OCI-LY3 (cell line): ENCODE measurements around the gene RELL2.
A peak's percentile ranks its signal among the peaks of the same experiment; 100 is the strongest.

Experiments used
- H2AFZ ChIP-seq: fragments of 200-600, 300-600 bp; shearing (Covaris generic); 2 replicates; pipeline ENCODE4 v1.6.0; 2014; ENCODE audit warnings: antibody characterized with exemption, low read depth, low read length
- H3K27ac ChIP-seq: fragments of 200-600, 300-600 bp; sonication (generic); 2 replicates; pipeline ENCODE4 v1.5.1; 2014; ENCODE audit warnings: mild to moderate bottlenecking, low read length, moderate library complexity, mixed read lengths
- H3K27me3 ChIP-seq: fragments of 200-600, 300-600 bp; sonication (generic); 2 replicates; pipeline ENCODE4 v1.6.1; 2014; ENCODE audit warnings: low read depth, low read length, mixed read lengths
- H3K36me3 ChIP-seq: fragments of 200-600, 300-600 bp; sonication (generic); replicated peaks from 2 replicates; pipeline ENCODE3; 2014; ENCODE audit warnings: low read depth, low read length, mixed read lengths
- H3K4me1 ChIP-seq: fragments of 300-600, 200-600 bp; sonication (generic); 2 replicates; pipeline ENCODE4 v1.6.1; 2014; ENCODE audit warnings: low read length, mixed read lengths
- H3K4me2 ChIP-seq: fragments of 200-600, 300-600 bp; sonication (generic); 2 replicates; pipeline ENCODE4 v1.6.1; 2014; ENCODE audit warnings: low read length, mixed read lengths
- H3K4me3 ChIP-seq: fragments of 300-600, 200-600 bp; sonication (generic); 2 replicates; pipeline ENCODE4 v1.5.1; 2014; ENCODE audit warnings: antibody characterized with exemption, mild to moderate bottlenecking, low read length, moderate library complexity
- H3K79me2 ChIP-seq: fragments of 300-600, 200-600 bp; shearing (Covaris generic); 2 replicates; pipeline ENCODE4 v1.6.1; 2014; ENCODE audit warnings: mild to moderate bottlenecking, low read length, mixed read lengths
- H3K9ac ChIP-seq: fragments of 300-600, 200-600 bp; shearing (Covaris generic); 2 replicates; pipeline ENCODE4 v1.6.0; 2014; ENCODE audit warnings: mild to moderate bottlenecking, low read length, moderate library complexity
- H3K9me3 ChIP-seq: fragments of 200-600, 300-600 bp; shearing (Covaris generic); 2 replicates; pipeline ENCODE4 v1.6.1; 2014; ENCODE audit warnings: low read length, mixed read lengths; ENCODE audit not compliant: insufficient read depth
- H4K20me1 ChIP-seq: fragments of 200-600, 300-600 bp; sonication (generic); 2 replicates; pipeline ENCODE4 v1.6.1; 2016; ENCODE audit warnings: low read length, mixed read lengths; ENCODE audit not compliant: insufficient read depth
- EZH2phosphoT487 ChIP-seq: fragments of 200-600 bp; shearing (Covaris generic); IDR thresholded peaks from 2 replicates; pipeline ENCODE4 v1.6.1; 2018; ENCODE audit warnings: antibody characterized with exemption, mixed run types, low read depth
- TF ChIP-seq, protein P1 (sequence below): fragments of 200-600, 300-600 bp; sonication (generic); IDR thresholded peaks from 2 replicates; pipeline ENCODE4 v1.5.1; 2014; ENCODE audit warnings: antibody characterized with exemption, low read length, low read depth

Gene RELL2

DNA sequence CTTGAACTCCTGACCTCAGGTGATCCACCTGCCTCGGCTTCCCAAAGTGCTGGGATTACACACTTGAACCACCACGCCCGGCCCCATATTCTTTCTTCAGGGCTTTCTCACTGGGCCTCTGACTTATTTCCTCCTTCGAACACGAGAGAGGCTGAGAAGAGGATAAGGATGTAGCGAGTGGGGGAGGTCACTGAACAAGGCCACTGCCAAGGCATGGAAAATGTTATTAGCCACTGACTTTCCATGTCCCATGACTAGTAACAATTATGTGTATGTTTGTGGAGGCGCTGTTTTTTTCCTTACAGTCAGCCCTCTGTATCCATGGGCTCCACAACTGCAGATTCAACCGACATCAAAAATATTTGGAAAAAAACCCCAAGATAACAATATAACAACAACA, 26.7 kb downstream of the RELL2 start:
- no peak overlapping the region for H3K27ac ChIP-seq
- H3K79me2 ChIP-seq = no peaks in the 10 kb centered on the region
- no peak for TF ChIP-seq EZH2phosphoT487
- TF ChIP-seq, protein P1, sequence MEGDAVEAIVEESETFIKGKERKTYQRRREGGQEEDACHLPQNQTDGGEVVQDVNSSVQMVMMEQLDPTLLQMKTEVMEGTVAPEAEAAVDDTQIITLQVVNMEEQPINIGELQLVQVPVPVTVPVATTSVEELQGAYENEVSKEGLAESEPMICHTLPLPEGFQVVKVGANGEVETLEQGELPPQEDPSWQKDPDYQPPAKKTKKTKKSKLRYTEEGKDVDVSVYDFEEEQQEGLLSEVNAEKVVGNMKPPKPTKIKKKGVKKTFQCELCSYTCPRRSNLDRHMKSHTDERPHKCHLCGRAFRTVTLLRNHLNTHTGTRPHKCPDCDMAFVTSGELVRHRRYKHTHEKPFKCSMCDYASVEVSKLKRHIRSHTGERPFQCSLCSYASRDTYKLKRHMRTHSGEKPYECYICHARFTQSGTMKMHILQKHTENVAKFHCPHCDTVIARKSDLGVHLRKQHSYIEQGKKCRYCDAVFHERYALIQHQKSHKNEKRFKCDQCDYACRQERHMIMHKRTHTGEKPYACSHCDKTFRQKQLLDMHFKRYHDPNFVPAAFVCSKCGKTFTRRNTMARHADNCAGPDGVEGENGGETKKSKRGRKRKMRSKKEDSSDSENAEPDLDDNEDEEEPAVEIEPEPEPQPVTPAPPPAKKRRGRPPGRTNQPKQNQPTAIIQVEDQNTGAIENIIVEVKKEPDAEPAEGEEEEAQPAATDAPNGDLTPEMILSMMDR = no peak
- no peaks in the 10 kb centered on the region for H3K36me3 ChIP-seq
- no peaks in the 10 kb centered on the region for H3K27me3 ChIP-seq
- no peak overlapping the region for H3K4me3 ChIP-seq
- no peaks in the 10 kb centered on the region for H4K20me1 ChIP-seq
- no peak overlapping the region for H3K4me2 ChIP-seq
- no peak overlapping the region for H3K9ac ChIP-seq
- peaks cover 4% of the 10 kb centered on the region; the same call in 1 of the 2 replicates for H3K4me1 ChIP-seq
- H2AFZ ChIP-seq = no peak overlapping the region
- no peaks in the 10 kb centered on the region for H3K9me3 ChIP-seq

DNA sequence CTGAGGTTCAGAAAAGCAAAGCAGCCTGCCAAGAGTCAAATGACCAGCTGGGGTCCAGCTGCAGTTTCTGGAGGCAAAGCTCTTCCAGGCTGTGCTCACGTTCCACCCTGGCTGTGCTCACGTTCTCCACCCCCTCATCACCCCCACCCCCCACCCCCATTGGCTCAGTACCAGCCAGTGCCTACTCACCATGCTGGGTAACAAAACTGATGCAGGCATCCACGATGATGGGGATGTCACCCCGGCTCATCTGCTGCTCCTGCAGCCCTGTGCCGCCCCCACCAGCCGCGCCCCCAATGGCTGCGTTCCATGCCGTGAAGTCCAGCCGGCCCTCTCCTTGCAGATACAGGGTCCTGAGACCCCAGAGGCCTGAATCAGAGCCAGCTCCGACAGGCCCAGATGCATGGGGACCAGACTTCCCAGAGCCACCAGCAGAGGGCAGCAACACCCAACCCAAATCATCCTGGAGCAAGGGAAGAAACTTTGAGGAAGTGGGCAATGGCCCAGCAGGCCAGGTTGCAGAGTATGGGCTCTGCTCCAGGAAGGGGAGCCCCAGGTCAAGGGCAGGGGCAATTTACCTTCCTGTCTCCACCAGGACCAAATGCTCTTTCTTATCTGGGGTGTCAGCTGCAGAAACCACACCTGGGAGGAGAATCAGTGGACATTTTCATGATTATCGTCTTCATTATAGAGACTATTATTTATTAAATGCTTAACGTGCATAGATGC, 28.1 kb downstream of the RELL2 start:
- H3K4me3 ChIP-seq = no peak overlapping the region
- H3K36me3 ChIP-seq = no peaks in the 10 kb centered on the region
- no peaks in the 10 kb centered on the region for H4K20me1 ChIP-seq
- no peaks in the 10 kb centered on the region for H3K9me3 ChIP-seq
- no peaks in the 10 kb centered on the region for H3K27me3 ChIP-seq
- peak overlapping the region; percentile 55 for H2AFZ ChIP-seq
- no peaks in the 10 kb centered on the region for H3K79me2 ChIP-seq
- H3K9ac ChIP-seq = 0 out of 2 replicates have a peak overlapping the region, but pooled peaks have one; percentile 0
- H3K4me2 ChIP-seq = peak overlapping the region; percentile 34
- TF ChIP-seq, protein P1 = peak; percentile 81
- TF ChIP-seq EZH2phosphoT487 = no peak
- H3K4me1 ChIP-seq = peaks cover 4% of the 10 kb centered on the region; the same call in 1 of the 2 replicates
- H3K27ac ChIP-seq = no peak overlapping the region

GRCh38 chr5:141665995-141666940, 29.5 kb downstream of the RELL2 start:
- no peaks in the 10 kb centered on the region for H3K9me3 ChIP-seq
- no peak overlapping the region for H3K9ac ChIP-seq
- no peaks in the 10 kb centered on the region for H3K36me3 ChIP-seq
- no peak overlapping the region for H3K27ac ChIP-seq
- peaks cover 4% of the 10 kb centered on the region; the same call in 1 of the 2 replicates for H3K4me1 ChIP-seq
- no peak overlapping the region for H2AFZ ChIP-seq
- TF ChIP-seq, protein P1 = no peak
- no peak for TF ChIP-seq EZH2phosphoT487
- H3K27me3 ChIP-seq = no peaks in the 10 kb centered on the region
- H3K79me2 ChIP-seq = no peaks in the 10 kb centered on the region
- H4K20me1 ChIP-seq = no peaks in the 10 kb centered on the region
- no peak overlapping the region for H3K4me2 ChIP-seq
- H3K4me3 ChIP-seq = no peak overlapping the region
